GM04504 (cell line): ENCODE results near the gene YPEL1.

Experiments used
- DNase-seq: peaks from one replicate; pipeline ENCODE4 v3.0.0-alpha.2; 2012; ENCODE audit warnings: low read depth

Gene YPEL1

DNA sequence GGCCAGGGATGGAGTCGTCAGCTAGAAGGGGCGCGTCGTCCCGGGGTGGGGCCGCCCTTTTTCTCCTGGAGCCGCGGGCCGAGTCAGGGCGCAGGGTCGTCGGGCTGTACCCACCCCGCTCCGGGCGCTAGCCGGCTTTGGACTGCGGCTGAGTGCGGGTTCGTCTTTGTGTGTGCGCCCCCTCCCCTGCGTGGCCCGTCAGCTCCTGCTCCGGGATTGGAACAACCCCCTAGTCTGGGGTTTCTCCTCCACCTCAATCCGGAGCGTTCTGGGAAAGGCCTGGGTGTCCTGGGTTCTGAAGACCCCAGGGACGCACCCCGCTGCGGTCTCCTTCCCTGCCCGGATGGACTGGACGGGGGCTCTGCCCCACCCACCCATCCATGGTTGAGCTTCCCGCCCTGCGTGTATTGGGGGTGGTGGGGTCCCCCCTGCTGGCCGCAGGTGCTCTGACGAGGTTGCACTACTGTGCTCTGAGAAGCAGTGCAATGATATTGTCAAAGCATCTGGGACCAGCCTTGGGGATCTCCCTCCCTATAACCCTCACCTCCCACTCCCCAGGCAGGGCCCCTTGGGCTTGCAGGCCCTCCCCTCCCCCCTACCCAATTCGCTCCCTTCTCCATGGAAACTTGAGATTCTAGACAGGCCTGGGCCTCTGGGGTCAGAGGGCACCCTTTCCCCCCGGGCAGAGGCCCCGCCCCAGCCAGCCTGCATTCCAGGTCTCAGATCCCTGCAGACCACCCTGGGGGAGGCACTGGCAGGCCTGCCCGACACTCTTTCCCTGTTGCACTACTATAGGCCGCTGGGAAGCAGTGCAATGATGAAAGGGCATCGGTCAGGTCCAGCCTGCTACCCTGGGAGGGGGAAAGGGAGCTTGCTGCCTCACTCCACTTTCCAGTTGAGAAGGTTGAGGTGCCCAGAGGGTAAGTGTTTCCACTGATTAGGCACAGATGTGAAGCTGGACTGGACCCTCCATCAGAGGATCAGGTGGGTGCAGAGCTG, 82.7 kb downstream of the YPEL1 start:
- no peak for DNase-seq

DNA sequence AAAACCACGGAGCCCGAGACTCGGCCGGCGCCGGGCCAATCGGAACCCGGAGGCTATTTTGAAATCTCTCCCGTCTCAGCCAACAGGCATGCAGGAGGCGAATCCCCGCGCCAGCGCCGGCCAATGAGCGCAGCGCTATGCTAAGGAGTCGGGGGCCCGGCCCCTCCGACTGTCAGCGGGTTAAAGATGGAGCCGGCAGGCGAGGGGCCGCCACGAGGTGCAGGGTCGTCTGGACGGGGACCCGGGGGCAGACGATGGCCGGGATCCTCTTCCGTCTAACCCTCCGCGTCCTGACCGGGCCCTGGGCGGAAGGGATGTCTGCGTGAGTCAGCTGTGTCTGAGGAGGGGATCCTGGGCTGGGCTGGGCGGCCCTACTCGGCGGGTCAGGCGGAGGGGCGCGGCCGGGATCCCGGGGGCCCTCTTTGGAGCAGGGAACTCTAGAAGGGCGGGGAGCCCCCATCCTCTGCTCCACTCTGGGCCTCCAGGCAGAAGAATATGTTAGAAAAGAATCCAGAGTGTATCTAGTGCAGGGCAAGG, 83.5 kb downstream of the YPEL1 start:
- peak; percentile 67 for DNase-seq

DNA sequence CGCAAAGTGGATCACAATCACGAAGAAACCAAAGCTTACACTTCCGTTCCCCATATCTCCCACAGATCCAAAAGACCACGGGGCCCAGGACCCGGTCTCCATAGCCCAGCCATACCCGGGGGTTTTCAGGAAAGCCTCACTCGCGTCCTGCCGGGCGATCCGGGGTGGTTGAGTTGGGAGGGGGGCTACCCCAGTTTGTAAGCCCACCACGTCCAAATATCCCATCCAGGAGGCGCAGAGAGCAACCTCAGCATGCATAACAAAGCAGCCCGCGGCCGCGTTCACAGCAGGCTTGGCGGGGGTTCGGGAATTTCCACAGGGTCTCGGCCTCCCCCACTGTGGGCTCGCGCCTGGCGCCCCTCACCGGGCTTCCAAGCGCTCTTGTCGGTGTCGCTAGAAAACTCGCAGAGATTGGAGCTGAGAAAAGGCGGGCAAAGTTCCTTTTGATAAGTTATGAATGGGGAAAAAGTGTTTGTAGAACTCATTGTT, 84.0 kb downstream of the YPEL1 start:
- no peak for DNase-seq

DNA sequence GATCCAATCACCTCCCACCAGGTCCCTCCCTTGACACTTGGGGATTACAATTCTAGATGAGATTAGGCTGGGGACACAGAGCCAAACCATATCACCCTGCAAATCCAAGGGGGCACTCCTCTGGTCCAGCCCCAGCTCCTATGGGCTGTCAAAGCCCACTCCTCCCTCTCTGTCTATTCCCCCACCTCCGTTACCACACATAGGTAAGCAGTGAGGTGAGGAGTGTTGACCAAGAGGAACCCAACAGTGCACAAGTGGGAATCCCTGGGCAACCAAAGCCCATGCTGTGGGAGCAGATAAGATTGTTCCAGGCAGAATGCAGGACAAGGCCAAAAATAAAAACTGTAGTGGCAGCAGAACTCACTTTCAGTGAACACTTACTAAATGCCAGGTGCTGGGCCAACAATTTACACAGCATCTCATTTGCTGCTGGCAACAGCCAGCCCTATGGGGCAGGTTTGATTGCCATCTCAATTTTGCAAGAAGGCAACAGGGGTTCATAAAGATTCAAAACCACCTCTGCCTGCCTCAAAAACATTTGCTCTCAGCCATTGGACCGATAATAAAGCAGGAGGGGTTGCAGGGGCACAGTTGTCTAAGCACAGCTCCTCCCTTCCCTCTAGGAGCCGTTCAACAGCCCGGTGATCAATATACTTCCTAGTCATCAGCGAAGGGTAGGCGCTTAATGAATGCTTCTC, 84.6 kb downstream of the YPEL1 start:
- no peak for DNase-seq

DNA sequence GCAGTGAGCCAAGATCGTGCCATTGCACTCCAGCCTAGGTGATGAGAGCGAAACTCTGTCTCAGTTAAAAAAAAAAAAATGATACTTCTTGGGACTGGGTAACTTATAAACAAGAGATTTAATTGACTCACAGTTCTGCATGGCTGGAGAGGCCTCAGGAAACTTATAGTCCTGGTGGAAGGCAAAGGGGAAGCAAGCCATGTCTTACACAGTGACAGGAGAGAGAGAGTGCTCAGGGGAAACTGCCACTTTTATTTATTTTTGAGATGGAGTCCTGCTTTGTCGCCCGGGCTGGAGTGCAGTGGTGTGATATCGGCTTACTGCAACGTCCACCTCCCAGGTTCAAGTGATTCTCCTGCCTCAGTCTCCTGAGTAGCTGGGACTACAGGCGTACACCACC, 85.3 kb downstream of the YPEL1 start:
- DNase-seq = no peak
